SK-N-SH (cell line): ENCODE data around the gene CYP2B6. TPM values are rescaled to one million over a fixed set of nuclear protein-coding genes. Genes with fewer than 3 reads are reported as not detected.

Experiments
- CTCF ChIA-PET: fragments of 300-600, 350-600 bp; formaldehyde crosslinking; extraction: SDS; loops from one replicate; lab custom pipeline; 2021; lab: Yijun Ruan, JAX
- POLR2A ChIA-PET: fragments of 350-600 bp; sonication (Branson Sonifier 250); formaldehyde crosslinking; extraction: SDS; loops from one replicate; lab custom pipeline; 2020; ENCODE audit warnings: antibody characterized with exemption, inconsistent platforms; lab: Yijun Ruan, JAX
- DNase-seq: peaks from one replicate; pipeline ENCODE4 v3.0.0; 2012
- H2AFZ ChIP-seq: fragments of 200-600 bp; sonication (generic); 2 replicates; pipeline ENCODE4 v1.8.1; 2016; ENCODE audit warnings: antibody characterized with exemption, mild to moderate bottlenecking, low read depth
- H3F3A ChIP-seq: fragments of 200-600 bp; sonication (generic); replicated peaks from 2 replicates; pipeline ENCODE3; 2016; ENCODE audit warnings: antibody characterized with exemption, mild to moderate bottlenecking; ENCODE audit not compliant: insufficient read depth
- H3K27ac ChIP-seq, 2 experiments: fragments of 200-500 bp in 1 of 2; fragments of 200-600 bp in 1 of 2; sonication (Bioruptor generic) in 1 of 2; sonication (generic), shearing (Covaris generic) in 1 of 2; 2 replicates each; pipeline versions ENCODE4 v1.5.1 to v1.6.1; 2014 to 2016; ENCODE audit warnings: low read depth in 2 of 2, inconsistent platforms in 1 of 2, low read length in 1 of 2, mild to moderate bottlenecking in 1 of 2, mixed read lengths in 1 of 2
- H3K27me3 ChIP-seq: fragments of 200-600 bp; sonication (generic), shearing (Covaris generic); 2 replicates; pipeline ENCODE4 v1.6.1; 2016; ENCODE audit warnings: mixed run types; ENCODE audit not compliant: insufficient read depth
- H3K36me3 ChIP-seq, 2 experiments: fragments of 200-500 bp in 1 of 2; fragments of 200-600 bp in 1 of 2; sonication (Bioruptor generic) in 1 of 2; sonication (generic) in 1 of 2; replicated peaks in 1 of 2; 2 replicates each; pipeline versions ENCODE3 to v1.5.1; 2014 to 2016; ENCODE audit warnings: low read length in 1 of 2, mild to moderate bottlenecking in 1 of 2; ENCODE audit not compliant: insufficient read depth in 2 of 2, control insufficient read depth in 1 of 2
- H3K4me1 ChIP-seq, 2 experiments: fragments of 200-500 bp in 1 of 2; fragments of 200-600 bp in 1 of 2; sonication (Bioruptor generic) in 1 of 2; sonication (generic), shearing (Covaris generic) in 1 of 2; 2 replicates each; pipeline versions ENCODE4 v1.5.1 to v1.6.1; 2014 to 2016; ENCODE audit warnings: low read depth in 1 of 2, low read length in 1 of 2, mixed run types in 1 of 2; ENCODE audit not compliant: insufficient read depth in 2 of 2, control insufficient read depth in 1 of 2
- H3K4me2 ChIP-seq: fragments of 200-600 bp; sonication (generic), shearing (Covaris generic); 2 replicates; pipeline ENCODE4 v1.6.1; 2017; ENCODE audit warnings: mixed run types
- H3K4me3 ChIP-seq, 2 experiments: fragments of 200-500 bp in 1 of 2; fragments of 200-600 bp in 1 of 2; sonication (Bioruptor generic) in 1 of 2; sonication (generic), shearing (Covaris generic) in 1 of 2; 2 replicates each; pipeline versions ENCODE4 v1.5.1 to v1.8.1; 2014 to 2016; ENCODE audit warnings: low read depth in 2 of 2, inconsistent platforms in 1 of 2, low read length in 1 of 2, mild to moderate bottlenecking in 1 of 2, mixed read lengths in 1 of 2, moderate library complexity in 1 of 2
- H3K79me2 ChIP-seq: fragments of 200-600 bp; sonication (generic); 2 replicates; pipeline ENCODE4 v1.8.1; 2017; ENCODE audit warnings: mild to moderate bottlenecking; ENCODE audit not compliant: insufficient read depth
- H3K9ac ChIP-seq: fragments of 200-600 bp; sonication (generic); 2 replicates; pipeline ENCODE4 v1.6.1; 2017; ENCODE audit warnings: mixed run types
- H3K9me2 ChIP-seq: fragments of 200-600 bp; sonication (generic); 2 replicates; pipeline ENCODE4 v1.6.1; 2017; ENCODE audit warnings: mixed run types
- H3K9me3 ChIP-seq: fragments of 200-600 bp; sonication (generic); 2 replicates; pipeline ENCODE4 v1.6.1; 2017; ENCODE audit warnings: mixed run types, mild to moderate bottlenecking, moderate library complexity
- H4K20me1 ChIP-seq: fragments of 200-600 bp; sonication (generic); 2 replicates; pipeline ENCODE4 v1.6.1; 2017; ENCODE audit warnings: mild to moderate bottlenecking, mixed run types; ENCODE audit not compliant: insufficient read depth
- CHD2 ChIP-seq: fragments of 150-350 bp; IDR thresholded peaks from 2 replicates; pipeline ENCODE4 v1.6.1; 2018; ENCODE audit warnings: low read length; ENCODE audit not compliant: partially characterized antibody
- EZH2phosphoT487 ChIP-seq: fragments of 200-600 bp; sonication (generic); IDR thresholded peaks from 2 replicates; pipeline ENCODE4 v1.6.1; 2017; ENCODE audit warnings: low read depth, mixed run types, mild to moderate bottlenecking, antibody characterized with exemption, moderate library complexity, borderline replicate concordance
- FOSL2 ChIP-seq: IDR thresholded peaks from 2 replicates; pipeline ENCODE4 v1.4.0; 2012; ENCODE audit warnings: low read depth, mild to moderate bottlenecking, moderate library complexity, borderline replicate concordance
- FOXJ3 ChIP-seq: sonication (generic); formaldehyde crosslinking; IDR thresholded peaks from 2 replicates; pipeline ENCODE4 v1.5.1; 2020; ENCODE audit warnings: mild to moderate bottlenecking, missing genetic modification reagents
- FOXM1 ChIP-seq: IDR thresholded peaks from 2 replicates; pipeline ENCODE4 v1.4.0; 2012; ENCODE audit warnings: low read depth, mild to moderate bottlenecking
- GABPA ChIP-seq: IDR thresholded peaks from 2 replicates; pipeline ENCODE4 v1.4.0; 2012; ENCODE audit warnings: low read depth, mild to moderate bottlenecking
- GATA2 ChIP-seq: sonication (generic); formaldehyde crosslinking; IDR thresholded peaks from 2 replicates; pipeline ENCODE4 v1.5.0; 2020; ENCODE audit warnings: mild to moderate bottlenecking, missing genetic modification reagents
- MEF2A ChIP-seq: IDR thresholded peaks from 2 replicates; pipeline ENCODE4 v1.4.0; 2012; ENCODE audit warnings: low read depth, borderline replicate concordance
- MXI1 ChIP-seq: IDR thresholded peaks from 2 replicates; pipeline ENCODE4 v1.6.1; 2012; ENCODE audit warnings: mild to moderate bottlenecking, low read depth, low read length, improper control_type of control experiment
- NFIC ChIP-seq: IDR thresholded peaks from 2 replicates; pipeline ENCODE4 v1.4.0; 2012; ENCODE audit warnings: borderline replicate concordance
- NRF1 ChIP-seq: IDR thresholded peaks from 2 replicates; pipeline ENCODE4 v1.6.1; 2012; ENCODE audit warnings: low read depth, mild to moderate bottlenecking, low read length
- RFX5 ChIP-seq: IDR thresholded peaks from 2 replicates; pipeline ENCODE4 v1.6.1; 2012; ENCODE audit warnings: mild to moderate bottlenecking, improper control_type of control experiment, low read length
- SIN3A ChIP-seq: IDR thresholded peaks from 2 replicates; pipeline ENCODE4 v1.6.1; 2012; ENCODE audit warnings: low read depth, mild to moderate bottlenecking, low read length, moderate library complexity, borderline replicate concordance
- SMC3 ChIP-seq: IDR thresholded peaks from 2 replicates; pipeline ENCODE4 v1.6.1; 2012; ENCODE audit warnings: low read depth, low read length, improper control_type of control experiment
- TAF1 ChIP-seq: IDR thresholded peaks from 2 replicates; pipeline ENCODE4 v1.6.1; 2012; ENCODE audit warnings: low read depth, mild to moderate bottlenecking, low read length, moderate library complexity, borderline replicate concordance
- WGBS: methylation state at CpG from one replicate; pipeline ENCODE4 v1.1.6; 2017; ENCODE audit warnings: low lambda C conversion rate; 5-methylcytosine and 5-hydroxymethylcytosine counted together
- polyA plus RNA-seq, 3 experiments: library from polyadenylated mRNA; depleted of rRNA; stranded (reverse); fragments of >200 nt; gene quantifications; 2 replicates each; pipeline ENCODE4 v1.2.3, GENCODE V29; 2012
- TF ChIP-seq, protein P1 (sequence below): IDR thresholded peaks from 2 replicates; pipeline ENCODE4; 2012
- TF ChIP-seq, protein P2 (sequence below): IDR thresholded peaks from 2 replicates; pipeline ENCODE4 v1.4.0; 2012; ENCODE audit warnings: low read depth

Gene CYP2B6
- polyA plus RNA-seq, 1 of the 3 experiments (the other 2 are of a cell fraction): not detected

DNA sequence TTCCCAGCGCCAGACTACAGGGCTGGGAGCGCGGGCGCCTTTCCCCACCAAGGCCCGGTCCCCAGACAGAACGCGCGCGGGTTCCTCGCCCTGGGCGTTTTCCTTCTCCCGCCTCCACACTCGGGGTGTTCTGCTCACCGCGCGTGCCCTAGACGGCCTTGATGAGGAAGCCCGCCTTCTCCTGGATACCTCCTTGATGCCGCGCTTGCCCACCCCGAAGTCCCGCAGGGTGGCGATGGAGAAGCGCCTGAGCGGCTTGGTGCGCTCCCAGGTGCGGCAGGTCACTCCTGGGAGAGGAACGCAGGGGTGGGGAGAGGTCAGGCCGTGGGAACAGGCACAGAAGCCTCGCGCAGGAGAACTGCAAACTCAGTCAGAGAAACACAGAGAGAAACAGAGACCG, 34.8 kb downstream of the CYP2B6 start:
- CTCF ChIA-PET: no interaction called here
- TF ChIP-seq MXI1 (no peak), MEF2A (no peak), FOSL2 (no peak), TAF1 (no peak), EZH2phosphoT487 (no peak)
- no peaks in the 10 kb centered on the region for H3K9me2 ChIP-seq
- H3K4me3 ChIP-seq: no peak overlapping the region
- 4% methylated on average over 16 of the region's 32 CpGs for WGBS
- H3K79me2 ChIP-seq: no peaks in the 10 kb centered on the region
- no peak overlapping the region for H3K4me2 ChIP-seq
- H4K20me1 ChIP-seq: no peaks in the 10 kb centered on the region
- no peak for DNase-seq
- no peak overlapping the region for H3K9ac ChIP-seq
- H3K4me1 ChIP-seq: no peaks in the 10 kb centered on the region
- no peak overlapping the region for H3K27ac ChIP-seq
- H3F3A ChIP-seq: no peaks in the 10 kb centered on the region
- no peaks in the 10 kb centered on the region for H3K9me3 ChIP-seq
- peaks cover 50% of the 10 kb centered on the region for H3K27me3 ChIP-seq
- no peak overlapping the region for H2AFZ ChIP-seq
- no peaks in the 10 kb centered on the region for H3K36me3 ChIP-seq
- POLR2A ChIA-PET: no interaction called here

DNA sequence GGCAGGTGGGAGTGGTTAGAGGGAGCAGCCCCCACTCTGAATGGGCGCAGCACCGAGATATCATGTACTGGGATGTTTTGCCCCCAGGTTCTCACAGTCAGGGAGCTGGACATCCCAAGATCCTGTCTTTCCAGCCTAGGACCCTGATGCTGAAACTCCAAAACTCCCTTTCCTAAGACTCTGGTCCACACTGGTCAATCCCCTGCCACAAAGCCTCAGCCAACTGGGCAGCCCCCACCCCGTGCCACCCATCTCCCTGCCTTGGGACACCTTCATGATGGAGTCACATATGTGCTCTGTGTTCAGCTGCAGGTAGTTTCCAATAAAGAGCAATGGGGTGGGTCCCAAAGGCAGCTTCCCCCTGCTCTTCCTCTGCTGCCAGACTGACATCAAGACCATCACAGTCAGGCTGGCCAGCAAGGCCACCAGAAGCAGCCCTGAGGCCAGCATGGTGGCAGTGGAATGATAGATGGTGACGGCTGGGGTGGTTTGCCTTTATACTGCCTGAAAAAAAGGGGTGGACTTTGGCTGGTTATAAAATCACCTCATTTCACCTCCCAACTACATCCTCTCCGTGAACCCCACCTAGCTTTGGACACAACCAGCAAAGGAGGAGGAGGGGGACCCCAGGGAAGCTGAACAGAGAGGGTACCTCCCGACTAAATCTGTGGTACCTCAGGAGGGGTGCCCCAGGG, 36.3 kb downstream of the CYP2B6 start:
- Histone ChIP-seq H3K79me2 (no peaks in the 10 kb centered on the region), H3K9me3 (no peaks in the 10 kb centered on the region), H3K27ac (no peak overlapping the region)
- TF ChIP-seq MXI1 (no peak), NFIC (no peak), SMC3 (no peak), NRF1 (no peak), FOXJ3 (CRISPR knock-in tag) (no peak), TAF1 (no peak), GATA2 (CRISPR knock-in tag) (no peak), SIN3A (no peak), CHD2 (no peak), FOXM1 (no peak), RFX5 (no peak), GABPA (no peak), MEF2A (no peak)
- TF ChIP-seq, protein P1, sequence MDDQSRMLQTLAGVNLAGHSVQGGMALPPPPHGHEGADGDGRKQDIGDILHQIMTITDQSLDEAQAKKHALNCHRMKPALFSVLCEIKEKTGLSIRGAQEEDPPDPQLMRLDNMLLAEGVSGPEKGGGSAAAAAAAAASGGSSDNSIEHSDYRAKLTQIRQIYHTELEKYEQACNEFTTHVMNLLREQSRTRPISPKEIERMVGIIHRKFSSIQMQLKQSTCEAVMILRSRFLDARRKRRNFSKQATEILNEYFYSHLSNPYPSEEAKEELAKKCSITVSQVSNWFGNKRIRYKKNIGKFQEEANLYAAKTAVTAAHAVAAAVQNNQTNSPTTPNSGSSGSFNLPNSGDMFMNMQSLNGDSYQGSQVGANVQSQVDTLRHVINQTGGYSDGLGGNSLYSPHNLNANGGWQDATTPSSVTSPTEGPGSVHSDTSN: no peak
- TF ChIP-seq, protein P2, sequence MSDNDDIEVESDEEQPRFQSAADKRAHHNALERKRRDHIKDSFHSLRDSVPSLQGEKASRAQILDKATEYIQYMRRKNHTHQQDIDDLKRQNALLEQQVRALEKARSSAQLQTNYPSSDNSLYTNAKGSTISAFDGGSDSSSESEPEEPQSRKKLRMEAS: no peak
- TF ChIP-seq, all 33 proteins: peak for 0
- no peaks in the 10 kb centered on the region for H3K9me2 ChIP-seq
- no peaks in the 10 kb centered on the region for H3K36me3 ChIP-seq
- H2AFZ ChIP-seq: no peak overlapping the region
- no peak overlapping the region for H3K4me3 ChIP-seq
- no peaks in the 10 kb centered on the region for H4K20me1 ChIP-seq
- CTCF ChIA-PET: interaction anchor here (0.6 kb wide), 1 partner anchor 522 kb away, joined by 3 read pairs; no protein-coding TSS in a partner anchor
- no peaks in the 10 kb centered on the region for H3K4me1 ChIP-seq
- POLR2A ChIA-PET: no interaction called here
- DNase-seq: no peak
- WGBS: 1% methylated on average over 4 of the region's 6 CpGs
- no peak overlapping the region for H3K4me2 ChIP-seq
- no peak overlapping the region for H3K9ac ChIP-seq
- no peaks in the 10 kb centered on the region for H3F3A ChIP-seq
- peaks cover 55% of the 10 kb centered on the region for H3K27me3 ChIP-seq
